Measurements from ENCODE around the gene ANO2.

GRCh38 chr12:5908251-5908650, 36.8 kb downstream of the ANO2 start:
- TF ChIP-seq CTCF (IDR thresholded peaks at IDR 0.05) (no peak), POLR2AphosphoS5 (IDR thresholded peaks at IDR 0.05) (no peak)

Measured in stomach (tissue), 4 donors.